Suppressor macrophage treated with lipopolysaccharide for 4 hours (primary cell): ENCODE data around the gene MPRIP.

ENCODE experiments used
- DNase-seq: peaks from one replicate; pipeline ENCODE4 v3.0.0-alpha.2; 2020

Gene MPRIP

GRCh38 chr17:17091276-17091675, 49.0 kb downstream of the MPRIP start:
- DNase-seq = no peak

GRCh38 chr17:17091856-17092756, 49.8 kb downstream of the MPRIP start:
- DNase-seq = no peak

- no peak for DNase-seq
Observed at GRCh38 chr17:17093764-17094163, 51.5 kb downstream of the MPRIP start.

GRCh38 chr17:17096438-17097178, 54.4 kb downstream of the MPRIP start:
- DNase-seq = no peak

GRCh38 chr17:17097763-17098345, 55.6 kb downstream of the MPRIP start:
- DNase-seq = no peak

GRCh38 chr17:17098551-17099179, 56.4 kb downstream of the MPRIP start:
- DNase-seq = no peak

- DNase-seq = no peak
Observed at GRCh38 chr17:17102176-17102575, 59.9 kb downstream of the MPRIP start.

GRCh38 chr17:17103160-17103559, 60.9 kb downstream of the MPRIP start:
- no peak for DNase-seq

GRCh38 chr17:17104036-17104435, 61.8 kb downstream of the MPRIP start:
- DNase-seq = no peak

- DNase-seq = no peak
Observed at GRCh38 chr17:17104494-17104893, 62.2 kb downstream of the MPRIP start.

GRCh38 chr17:17105976-17106375, 63.7 kb downstream of the MPRIP start:
- no peak for DNase-seq

GRCh38 chr17:17106756-17107155, 64.5 kb downstream of the MPRIP start:
- no peak for DNase-seq

GRCh38 chr17:17107281-17107680, 65.0 kb downstream of the MPRIP start:
- DNase-seq = no peak

GRCh38 chr17:17107891-17108431, 65.7 kb downstream of the MPRIP start:
- no peak for DNase-seq

GRCh38 chr17:17108451-17109049, 66.3 kb downstream of the MPRIP start:
- no peak for DNase-seq

GRCh38 chr17:17109256-17109655, 67.0 kb downstream of the MPRIP start:
- no peak for DNase-seq

- DNase-seq = peak; percentile 19
Observed at GRCh38 chr17:17109907-17110306, 67.7 kb downstream of the MPRIP start.

- no peak for DNase-seq
Observed at GRCh38 chr17:17110520-17110919, 68.3 kb downstream of the MPRIP start.

- DNase-seq = no peak
Observed at GRCh38 chr17:17111401-17112393, 69.4 kb downstream of the MPRIP start.

GRCh38 chr17:17112628-17113200, 70.5 kb downstream of the MPRIP start:
- DNase-seq = no peak
